Glomerular visceral epithelial cell (primary cell): ENCODE results near the gene MGMT.

Source experiments
- DNase-seq: peaks from one replicate; pipeline ENCODE4 v3.0.0-alpha.2; 2016; ENCODE audit errors: extremely low spot score

Gene MGMT

GRCh38 chr10:129621693-129622092 lies 154.7 kb downstream of the MGMT start:
- DNase-seq, result no peak

- no peak for DNase-seq
Measured at GRCh38 chr10:129622291-129622690, 155.2 kb downstream of the MGMT start.

- peak; percentile 30 for DNase-seq
Measured at GRCh38 chr10:129622736-129623135, 155.7 kb downstream of the MGMT start.

GRCh38 chr10:129624526-129624925 lies 157.5 kb downstream of the MGMT start:
- no peak for DNase-seq

- no peak for DNase-seq
Measured at GRCh38 chr10:129626309-129626708, 159.3 kb downstream of the MGMT start.

- DNase-seq, result no peak
Measured at GRCh38 chr10:129626796-129627435, 159.9 kb downstream of the MGMT start.

GRCh38 chr10:129627442-129627841 lies 160.4 kb downstream of the MGMT start:
- no peak for DNase-seq

GRCh38 chr10:129628823-129629222 lies 161.8 kb downstream of the MGMT start:
- DNase-seq, result no peak

- DNase-seq, result no peak
Measured at GRCh38 chr10:129629911-129630310, 162.9 kb downstream of the MGMT start.

GRCh38 chr10:129631006-129631405 lies 164.0 kb downstream of the MGMT start:
- DNase-seq, result no peak

- no peak for DNase-seq
Measured at GRCh38 chr10:129631870-129632623, 165.0 kb downstream of the MGMT start.

- DNase-seq, result no peak
Measured at GRCh38 chr10:129637010-129637409, 170.0 kb downstream of the MGMT start.

GRCh38 chr10:129637846-129638245 lies 170.8 kb downstream of the MGMT start:
- DNase-seq, result no peak

- no peak for DNase-seq
Measured at GRCh38 chr10:129641351-129641750, 174.3 kb downstream of the MGMT start.

- no peak for DNase-seq
Measured at GRCh38 chr10:129641982-129642381, 174.9 kb downstream of the MGMT start.

- peak; percentile 56 for DNase-seq
Measured at GRCh38 chr10:129642427-129642826, 175.4 kb downstream of the MGMT start.

- DNase-seq, result no peak
Measured at GRCh38 chr10:129643266-129643665, 176.2 kb downstream of the MGMT start.

GRCh38 chr10:129645487-129645886 lies 178.4 kb downstream of the MGMT start:
- DNase-seq, result no peak

- no peak for DNase-seq
Measured at GRCh38 chr10:129646973-129647372, 179.9 kb downstream of the MGMT start.

- DNase-seq, result no peak
Measured at GRCh38 chr10:129647590-129647989, 180.5 kb downstream of the MGMT start.

- DNase-seq, result no peak
Measured at GRCh38 chr10:129648856-129649255, 181.8 kb downstream of the MGMT start.

GRCh38 chr10:129652021-129652420 lies 185.0 kb downstream of the MGMT start:
- DNase-seq, result no peak

- no peak for DNase-seq
Measured at GRCh38 chr10:129652521-129653201, 185.6 kb downstream of the MGMT start.
